Testis (tissue), 2 donors: ENCODE measurements around the gene AASS.

ENCODE experiments used
- CTCF ChIP-seq, 3 experiments: fragments of 450-650 bp in 2 of 3; fragments of 200-600 bp in 1 of 3; sonication (generic) in 1 of 3; IDR thresholded peaks; one replicate each; pipeline ENCODE4 v1.5.1; 2016 to 2019; ENCODE audit warnings: antibody characterized with exemption in 3 of 3, mild to moderate bottlenecking in 2 of 3, moderate library complexity in 1 of 3
- POLR2A ChIP-seq: fragments of 450-650 bp; IDR thresholded peaks from one replicate; pipeline ENCODE4 v1.6.1; 2017; ENCODE audit warnings: antibody characterized with exemption, mild to moderate bottlenecking, moderate library complexity

GRCh38 chr7:122166740-122167139, 22.7 kb upstream of the AASS start:
- TF ChIP-seq CTCF (IDR thresholded peaks at IDR 0.05), result no peak
- no peak for TF ChIP-seq POLR2A
